Glomerular endothelial cell (primary cell): Measurements from ENCODE around the gene AP3S1. TPM values are rescaled to one million over a fixed set of nuclear protein-coding genes. Genes with fewer than 3 reads are reported as not detected.
"Not testable (repeated sequence)": the region's sequence is repeated elsewhere in the genome, so short reads cannot be mapped to it uniquely, and the experiment has no call there.

ENCODE experiments used
- DNase-seq: peaks from one replicate; pipeline ENCODE4 v3.0.0-alpha.2; 2011; ENCODE audit warnings: low read depth, low spot score; ENCODE audit errors: extremely low read depth
- total RNA-seq: library from RNA; depleted of rRNA; stranded (reverse); fragments of >200 nt; gene quantifications from 2 replicates; pipeline ENCODE4 v1.2.3, GENCODE V29; 2015

AP3S1 gene
- total RNA-seq, 1 donor from 2014 or later: 59.7 TPM

GRCh38 chr5:115820846-115821245 lies 20.9 kb upstream of the AP3S1 start:
- DNase-seq: no peak

GRCh38 chr5:115824983-115825382 lies 16.8 kb upstream of the AP3S1 start:
- DNase-seq: not testable (repeated sequence)

GRCh38 chr5:115825948-115826347 lies 15.8 kb upstream of the AP3S1 start:
- no peak for DNase-seq

- DNase-seq: no peak
Observed at GRCh38 chr5:115829913-115830312, 11.8 kb upstream of the AP3S1 start.

GRCh38 chr5:115831163-115831768 lies 10.5 kb upstream of the AP3S1 start:
- no peak for DNase-seq

- no peak for DNase-seq
Observed at GRCh38 chr5:115835481-115835880, 6.3 kb upstream of the AP3S1 start.

- DNase-seq: no peak
Observed at GRCh38 chr5:115838885-115839518, 2.7 kb upstream of the AP3S1 start.

- DNase-seq: no peak
Observed at GRCh38 chr5:115840873-115841272, 862 bp upstream of the AP3S1 start.

- no peak for DNase-seq
Observed at GRCh38 chr5:115842089-115842935, 577 bp downstream of the AP3S1 start.

- DNase-seq: no peak
Observed at GRCh38 chr5:115842952-115843351, 1.2 kb downstream of the AP3S1 start.

GRCh38 chr5:115843444-115844130 lies 1.9 kb downstream of the AP3S1 start:
- no peak for DNase-seq

- no peak for DNase-seq
Observed at GRCh38 chr5:115844321-115844817, 2.6 kb downstream of the AP3S1 start.

GRCh38 chr5:115847290-115847689 lies 5.6 kb downstream of the AP3S1 start:
- no peak for DNase-seq

GRCh38 chr5:115849258-115849798 lies 7.6 kb downstream of the AP3S1 start:
- DNase-seq: no peak

- DNase-seq: no peak
Observed at GRCh38 chr5:115850744-115851416, 9.1 kb downstream of the AP3S1 start.

- DNase-seq: no peak
Observed at GRCh38 chr5:115854139-115854538, 12.4 kb downstream of the AP3S1 start.

GRCh38 chr5:115855959-115856358 lies 14.2 kb downstream of the AP3S1 start:
- no peak for DNase-seq

- no peak for DNase-seq
Observed at GRCh38 chr5:115857057-115857479, 15.3 kb downstream of the AP3S1 start.

- no peak for DNase-seq
Observed at GRCh38 chr5:115857626-115858349, 16.1 kb downstream of the AP3S1 start.
